MM.1S (cell line): ENCODE measurements around the gene FAM237A.

ENCODE experiments used
- DNase-seq: peaks from one replicate; pipeline ENCODE4 v3.0.0-alpha.2; 2015
- H2AFZ ChIP-seq: fragments of 300-600 bp; sonication (generic); 2 replicates; pipeline ENCODE4 v1.6.0; 2016; ENCODE audit warnings: antibody characterized with exemption, low read length
- H3F3A ChIP-seq: fragments of 300-600 bp; sonication (generic); 2 replicates; pipeline ENCODE4 v1.6.1; 2016; ENCODE audit warnings: mild to moderate bottlenecking, antibody characterized with exemption, low read length, moderate library complexity, mixed read lengths; ENCODE audit not compliant: insufficient read depth
- H3K27ac ChIP-seq: fragments of 300-600 bp; sonication (generic); 2 replicates; pipeline ENCODE4 v1.5.1; 2016; ENCODE audit warnings: mild to moderate bottlenecking, low read length
- H3K27me3 ChIP-seq: fragments of 300-600 bp; sonication (generic); replicated peaks from 2 replicates; pipeline ENCODE4 v1.6.0; 2016; ENCODE audit warnings: low read length; ENCODE audit not compliant: insufficient read depth
- H3K36me3 ChIP-seq: fragments of 300-600 bp; sonication (generic); replicated peaks from 2 replicates; pipeline ENCODE4 v1.6.1; 2016; ENCODE audit warnings: mild to moderate bottlenecking, low read length, mixed read lengths; ENCODE audit not compliant: insufficient read depth
- H3K4me1 ChIP-seq: fragments of 300-600 bp; sonication (generic); 2 replicates; pipeline ENCODE4 v1.6.1; 2016; ENCODE audit warnings: low read length, mixed read lengths
- H3K4me2 ChIP-seq: fragments of 300-600 bp; sonication (generic); 2 replicates; pipeline ENCODE4 v1.6.0; 2016; ENCODE audit warnings: low read depth, low read length
- H3K4me3 ChIP-seq: fragments of 300-600 bp; sonication (generic); 2 replicates; pipeline ENCODE4 v1.5.1; 2016; ENCODE audit warnings: low read length, mixed read lengths
- H3K79me2 ChIP-seq: fragments of 300-600 bp; sonication (generic); 2 replicates; pipeline ENCODE4 v1.6.1; 2016; ENCODE audit warnings: mixed run types, low read length, mixed read lengths
- H3K9ac ChIP-seq: fragments of 300-600 bp; sonication (generic); 2 replicates; pipeline ENCODE4 v1.6.1; 2016; ENCODE audit warnings: low read length, mixed read lengths
- H3K9me2 ChIP-seq: fragments of 300-600 bp; sonication (generic); replicated peaks from 2 replicates; pipeline ENCODE4 v1.6.1; 2016; ENCODE audit warnings: mild to moderate bottlenecking, low read length, mixed read lengths; ENCODE audit not compliant: insufficient read depth
- H3K9me3 ChIP-seq: fragments of 300-600 bp; sonication (generic); replicated peaks from 2 replicates; pipeline ENCODE4 v1.6.1; 2016; ENCODE audit warnings: mild to moderate bottlenecking, low read length, mixed read lengths; ENCODE audit not compliant: insufficient read depth
- H4K20me1 ChIP-seq: fragments of 300-600 bp; sonication (generic); 2 replicates; pipeline ENCODE4 v1.6.1; 2016; ENCODE audit warnings: mild to moderate bottlenecking, low read length, moderate library complexity, mixed read lengths; ENCODE audit not compliant: insufficient read depth
- EZH2 ChIP-seq: fragments of 300-600 bp; sonication (generic); optimal IDR thresholded peaks from 2 replicates; pipeline ENCODE3; 2017; ENCODE audit warnings: low read depth, mild to moderate bottlenecking, antibody characterized with exemption, low read length, mixed read lengths
- EZH2phosphoT487 ChIP-seq: fragments of 300-600 bp; sonication (generic); IDR thresholded peaks from 2 replicates; pipeline ENCODE4 v1.6.1; 2018; ENCODE audit warnings: antibody characterized with exemption, low read length
- TF ChIP-seq, protein P1 (sequence below): fragments of 300-600 bp; sonication (generic); IDR thresholded peaks from 2 replicates; pipeline ENCODE4 v1.5.1; 2016; ENCODE audit warnings: antibody characterized with exemption, low read length, mixed read lengths

The FAM237A gene

GRCh38 chr2:206670531-206671319 lies 28.4 kb downstream of the FAM237A start:
- DNase-seq: no peak
- H4K20me1 ChIP-seq: no peaks in the 10 kb centered on the region
- H3K4me2 ChIP-seq: no peak overlapping the region
- no peaks in the 10 kb centered on the region for H3K79me2 ChIP-seq
- no peak overlapping the region for H3K9ac ChIP-seq
- no peaks in the 10 kb centered on the region for H3K36me3 ChIP-seq
- no peaks in the 10 kb centered on the region for H3K9me2 ChIP-seq
- H3K4me1 ChIP-seq: no peaks in the 10 kb centered on the region
- H2AFZ ChIP-seq: no peak overlapping the region
- no peaks in the 10 kb centered on the region for H3F3A ChIP-seq
- H3K27me3 ChIP-seq: no peaks in the 10 kb centered on the region
- no peaks in the 10 kb centered on the region for H3K9me3 ChIP-seq
- no peak overlapping the region for H3K27ac ChIP-seq
- TF ChIP-seq, protein P1, sequence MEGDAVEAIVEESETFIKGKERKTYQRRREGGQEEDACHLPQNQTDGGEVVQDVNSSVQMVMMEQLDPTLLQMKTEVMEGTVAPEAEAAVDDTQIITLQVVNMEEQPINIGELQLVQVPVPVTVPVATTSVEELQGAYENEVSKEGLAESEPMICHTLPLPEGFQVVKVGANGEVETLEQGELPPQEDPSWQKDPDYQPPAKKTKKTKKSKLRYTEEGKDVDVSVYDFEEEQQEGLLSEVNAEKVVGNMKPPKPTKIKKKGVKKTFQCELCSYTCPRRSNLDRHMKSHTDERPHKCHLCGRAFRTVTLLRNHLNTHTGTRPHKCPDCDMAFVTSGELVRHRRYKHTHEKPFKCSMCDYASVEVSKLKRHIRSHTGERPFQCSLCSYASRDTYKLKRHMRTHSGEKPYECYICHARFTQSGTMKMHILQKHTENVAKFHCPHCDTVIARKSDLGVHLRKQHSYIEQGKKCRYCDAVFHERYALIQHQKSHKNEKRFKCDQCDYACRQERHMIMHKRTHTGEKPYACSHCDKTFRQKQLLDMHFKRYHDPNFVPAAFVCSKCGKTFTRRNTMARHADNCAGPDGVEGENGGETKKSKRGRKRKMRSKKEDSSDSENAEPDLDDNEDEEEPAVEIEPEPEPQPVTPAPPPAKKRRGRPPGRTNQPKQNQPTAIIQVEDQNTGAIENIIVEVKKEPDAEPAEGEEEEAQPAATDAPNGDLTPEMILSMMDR: no peak
- no peak overlapping the region for H3K4me3 ChIP-seq

DNA sequence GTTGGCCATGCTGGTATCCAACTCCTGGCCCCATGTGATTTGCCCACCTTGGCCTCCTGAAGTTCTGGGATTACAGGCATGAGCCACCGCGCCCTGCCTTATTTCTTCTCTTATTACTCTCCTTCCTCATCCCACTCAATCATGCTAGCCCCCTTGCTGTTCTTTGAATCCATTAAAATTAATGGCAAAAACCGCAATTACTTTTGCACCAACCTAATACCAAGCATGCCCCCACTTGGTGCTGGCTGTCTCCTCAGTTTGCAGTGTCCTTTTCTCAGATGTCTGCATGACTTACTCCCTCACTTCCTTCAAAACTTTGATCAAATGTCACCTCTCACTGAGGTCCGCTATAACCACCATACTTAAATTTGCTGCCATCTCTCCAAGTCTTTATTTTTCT lies 41.3 kb downstream of the FAM237A start:
- H4K20me1 ChIP-seq: no peaks in the 10 kb centered on the region
- H3F3A ChIP-seq: no peaks in the 10 kb centered on the region
- H3K9me2 ChIP-seq: no peaks in the 10 kb centered on the region
- DNase-seq: no peak
- H3K9me3 ChIP-seq: no peaks in the 10 kb centered on the region
- no peaks in the 10 kb centered on the region for H3K27me3 ChIP-seq
- H3K36me3 ChIP-seq: no peaks in the 10 kb centered on the region
- H3K27ac ChIP-seq: no peak overlapping the region
- H3K4me1 ChIP-seq: no peaks in the 10 kb centered on the region
- H3K4me3 ChIP-seq: no peak overlapping the region
- no peak for TF ChIP-seq EZH2
- TF ChIP-seq, protein P1: no peak
- no peak for TF ChIP-seq EZH2phosphoT487
- H2AFZ ChIP-seq: no peak overlapping the region
- H3K4me2 ChIP-seq: no peak overlapping the region
- no peak overlapping the region for H3K9ac ChIP-seq
- H3K79me2 ChIP-seq: no peaks in the 10 kb centered on the region

DNA sequence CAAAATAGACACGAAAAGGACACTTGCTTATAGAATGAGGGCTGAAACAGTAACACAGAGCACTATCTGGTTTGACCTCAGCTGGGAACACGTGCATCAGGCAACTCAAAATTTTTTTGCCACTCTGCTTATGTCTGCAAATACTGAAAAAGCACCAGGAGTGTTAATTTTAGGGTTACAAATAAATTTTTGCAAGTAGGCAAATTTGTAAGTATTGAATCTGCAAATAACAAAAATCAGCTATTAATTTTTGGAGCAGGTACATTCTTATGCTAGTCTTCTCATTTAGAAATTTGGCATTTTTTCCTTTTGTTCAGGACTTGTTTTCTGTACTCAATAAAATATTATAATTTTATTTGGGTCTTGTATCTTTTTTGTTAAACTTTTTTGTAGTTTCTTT lies 46.2 kb downstream of the FAM237A start:
- H3K27me3 ChIP-seq: no peaks in the 10 kb centered on the region
- no peaks in the 10 kb centered on the region for H3K9me2 ChIP-seq
- no peak for TF ChIP-seq EZH2
- TF ChIP-seq, protein P1: no peak
- no peaks in the 10 kb centered on the region for H3K79me2 ChIP-seq
- no peaks in the 10 kb centered on the region for H3K4me1 ChIP-seq
- no peak overlapping the region for H3K4me3 ChIP-seq
- no peak for DNase-seq
- no peak overlapping the region for H3K9ac ChIP-seq
- no peaks in the 10 kb centered on the region for H3K36me3 ChIP-seq
- no peaks in the 10 kb centered on the region for H4K20me1 ChIP-seq
- H3K4me2 ChIP-seq: no peak overlapping the region
- H3F3A ChIP-seq: no peaks in the 10 kb centered on the region
- H3K9me3 ChIP-seq: no peaks in the 10 kb centered on the region
- no peak overlapping the region for H3K27ac ChIP-seq
- no peak overlapping the region for H2AFZ ChIP-seq
